SW 1271 (cell line): ENCODE measurements around the gene CTNNBL1.

Source experiments
- DNase-seq, 2 experiments: peaks; one replicate each; lab custom pipeline; 2025; lab: John Stamatoyannopoulos, UW

Gene CTNNBL1

GRCh38 chr20:37878835-37879599, 185.2 kb downstream of the CTNNBL1 start:
- no peak for DNase-seq

DNA sequence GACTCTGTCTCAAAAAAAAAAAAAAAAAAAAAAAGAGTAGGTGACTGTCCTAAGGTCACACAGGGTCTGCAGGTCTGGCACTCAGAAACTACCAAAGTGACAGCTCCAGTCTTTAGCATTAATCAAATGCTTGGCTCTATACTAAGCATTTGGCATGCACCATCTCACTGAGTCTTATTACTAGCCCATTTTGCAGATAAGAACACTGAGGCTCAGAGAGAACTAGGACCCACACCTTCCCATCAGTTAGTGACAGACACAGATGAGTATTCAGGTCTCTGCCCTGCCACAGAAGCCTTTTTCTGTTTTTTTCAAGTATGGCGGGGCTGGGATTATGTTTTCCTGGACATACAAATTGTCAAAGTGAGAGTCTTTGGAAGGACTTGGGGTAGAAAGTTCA, 186.0 kb downstream of the CTNNBL1 start:
- no peak for DNase-seq

- DNase-seq: no peak
Measured at GRCh38 chr20:37880726-37881591, 187.1 kb downstream of the CTNNBL1 start.

GRCh38 chr20:37881601-37882343, 187.9 kb downstream of the CTNNBL1 start:
- no peak for DNase-seq

DNA sequence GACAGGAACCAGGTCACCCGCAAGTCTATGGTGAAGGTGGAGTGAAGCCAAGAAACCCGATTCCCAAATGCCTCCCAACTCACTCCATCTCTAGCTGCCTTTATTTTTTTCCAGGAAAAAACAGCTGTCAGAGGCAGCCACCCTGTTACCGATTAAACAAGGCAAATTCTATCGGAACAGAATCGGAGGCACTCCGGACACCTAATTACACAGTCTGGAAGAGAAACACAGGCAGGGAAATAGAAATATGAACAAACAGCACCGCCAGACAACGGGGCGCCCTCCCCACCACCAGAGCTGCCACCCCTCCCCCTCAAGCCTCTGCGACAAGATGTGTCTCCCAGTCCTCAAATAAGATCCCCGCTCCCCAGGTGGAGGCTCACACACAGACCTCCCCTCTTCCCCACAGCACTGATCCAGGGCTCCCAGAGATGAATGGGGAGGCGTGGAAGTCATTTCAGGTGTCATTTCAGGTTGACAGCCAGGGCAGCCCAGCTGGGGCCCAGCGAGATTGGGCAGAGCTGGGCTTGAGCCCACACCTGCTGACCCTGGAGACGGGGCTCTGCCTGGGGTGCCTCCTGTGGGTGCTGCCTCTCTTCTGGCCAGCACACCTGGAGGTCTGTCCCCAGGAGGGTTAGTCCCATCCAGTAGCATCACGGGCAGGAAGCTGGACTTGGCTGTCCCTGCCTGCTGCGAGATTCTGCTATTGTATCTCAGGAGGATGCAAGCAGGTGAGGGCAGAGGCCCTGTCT, 189.3 kb downstream of the CTNNBL1 start:
- no peak for DNase-seq

- DNase-seq: no peak
Measured at GRCh38 chr20:37885042-37885441, 191.2 kb downstream of the CTNNBL1 start.

DNA sequence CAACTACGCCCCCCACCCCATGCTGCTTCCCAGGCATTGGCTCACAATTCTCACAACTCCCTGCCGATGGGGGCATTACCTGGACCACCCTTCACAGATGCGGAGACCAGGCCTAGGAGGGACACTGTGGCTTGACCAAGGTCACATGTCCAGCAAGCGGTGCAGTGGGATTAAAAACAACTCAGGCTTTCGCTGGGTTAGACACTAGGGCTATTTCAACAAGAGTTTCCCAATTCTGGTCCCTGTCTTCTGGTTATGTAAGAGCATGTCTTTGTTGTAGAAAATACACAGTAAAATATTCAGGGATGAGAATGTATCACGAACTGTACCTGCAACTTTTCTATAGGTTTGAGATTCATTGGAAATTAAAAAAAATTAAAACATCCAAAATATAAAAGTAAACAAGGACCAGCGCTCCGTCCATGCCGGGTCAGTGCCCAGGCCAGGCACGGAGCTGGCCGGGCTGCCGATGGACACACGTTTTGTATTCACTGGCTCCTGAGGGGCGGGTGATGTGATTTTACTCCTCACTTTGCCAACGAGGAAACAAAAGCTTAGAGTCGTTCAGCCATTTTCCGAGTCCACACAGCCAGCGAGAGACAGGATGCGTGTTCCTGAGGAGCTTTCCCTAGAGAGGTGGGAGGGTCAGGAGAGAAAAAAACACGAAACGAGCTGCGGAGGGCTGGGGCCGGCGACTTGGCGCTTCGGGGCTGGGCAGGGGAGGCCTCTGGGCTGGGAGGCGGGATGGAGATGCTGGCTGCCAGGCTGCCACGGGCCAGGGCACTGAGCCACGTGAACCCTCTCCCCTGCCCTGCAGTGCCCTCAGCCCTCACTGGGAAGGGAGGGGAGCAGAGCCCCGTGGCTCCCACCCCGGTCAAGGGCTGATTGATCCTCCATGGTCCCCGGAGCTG, 192.0 kb downstream of the CTNNBL1 start:
- DNase-seq: no peak

GRCh38 chr20:37886851-37887297, 193.0 kb downstream of the CTNNBL1 start:
- no peak for DNase-seq

GRCh38 chr20:37888641-37889040, 194.8 kb downstream of the CTNNBL1 start:
- DNase-seq: no peak

DNA sequence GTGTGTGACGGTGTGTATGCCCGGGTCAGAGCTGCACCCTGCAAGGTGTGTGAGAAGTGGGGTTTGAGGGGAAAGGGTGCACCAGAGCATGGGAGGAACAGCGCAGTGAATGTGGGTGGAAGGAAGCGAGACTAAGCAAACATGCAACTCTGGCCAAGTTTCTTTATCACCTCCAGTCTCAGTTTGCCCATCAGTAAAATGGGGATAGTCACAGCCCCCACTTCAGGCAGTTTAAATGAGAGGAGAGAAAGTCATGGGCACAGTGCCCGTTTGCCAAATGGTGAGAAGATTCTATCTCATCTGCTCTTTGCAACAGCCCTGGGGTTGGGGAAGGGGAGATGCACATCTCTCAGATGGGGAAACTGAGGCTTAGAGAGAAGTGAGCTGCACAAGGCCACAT, 196.3 kb downstream of the CTNNBL1 start:
- no peak for DNase-seq

- no peak for DNase-seq
Measured at GRCh38 chr20:37890643-37891042, 196.8 kb downstream of the CTNNBL1 start.

GRCh38 chr20:37892001-37892400, 198.2 kb downstream of the CTNNBL1 start:
- no peak for DNase-seq

- DNase-seq: no peak
Measured at GRCh38 chr20:37893566-37894241, 199.9 kb downstream of the CTNNBL1 start.

DNA sequence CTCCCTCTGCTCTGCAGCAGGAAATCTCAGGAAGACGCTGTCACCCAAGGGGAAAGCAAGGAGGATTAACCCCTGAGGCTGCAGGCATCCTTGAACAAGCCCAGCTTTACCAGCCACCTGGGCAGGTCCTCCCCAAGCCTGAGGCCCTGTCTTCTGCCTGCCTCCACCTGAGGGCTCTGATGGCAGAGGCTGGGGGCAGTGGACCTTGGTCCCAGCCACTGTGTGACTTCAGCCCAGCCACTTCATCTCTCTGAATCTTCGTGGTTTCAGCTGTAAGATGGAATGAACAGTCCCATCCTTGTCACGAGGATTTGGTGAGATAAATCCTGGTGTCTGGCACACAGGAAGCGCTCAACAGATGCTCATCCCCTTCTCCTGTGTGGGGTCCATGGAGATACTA, 200.6 kb downstream of the CTNNBL1 start:
- no peak for DNase-seq

DNA sequence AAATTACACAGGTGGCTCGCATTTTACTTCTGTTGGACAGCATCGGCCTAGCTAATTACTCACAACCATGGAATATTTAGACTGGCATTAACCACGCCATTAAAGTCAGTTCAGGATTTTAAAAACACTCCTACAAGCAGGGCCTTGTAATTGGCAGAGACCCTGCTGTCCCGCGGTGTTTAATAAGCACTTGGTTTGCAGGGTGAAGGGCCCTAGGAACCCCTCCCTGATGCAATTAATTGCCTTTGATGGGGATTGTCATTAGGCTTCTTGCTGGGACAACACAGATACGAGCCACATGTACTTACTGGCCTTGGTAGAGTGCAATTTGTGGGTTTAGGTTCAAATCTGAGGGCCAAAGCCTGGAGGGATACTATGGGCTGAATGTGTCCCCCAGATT, 201.3 kb downstream of the CTNNBL1 start:
- no peak for DNase-seq

GRCh38 chr20:37896932-37897548, 203.2 kb downstream of the CTNNBL1 start:
- no peak for DNase-seq

DNA sequence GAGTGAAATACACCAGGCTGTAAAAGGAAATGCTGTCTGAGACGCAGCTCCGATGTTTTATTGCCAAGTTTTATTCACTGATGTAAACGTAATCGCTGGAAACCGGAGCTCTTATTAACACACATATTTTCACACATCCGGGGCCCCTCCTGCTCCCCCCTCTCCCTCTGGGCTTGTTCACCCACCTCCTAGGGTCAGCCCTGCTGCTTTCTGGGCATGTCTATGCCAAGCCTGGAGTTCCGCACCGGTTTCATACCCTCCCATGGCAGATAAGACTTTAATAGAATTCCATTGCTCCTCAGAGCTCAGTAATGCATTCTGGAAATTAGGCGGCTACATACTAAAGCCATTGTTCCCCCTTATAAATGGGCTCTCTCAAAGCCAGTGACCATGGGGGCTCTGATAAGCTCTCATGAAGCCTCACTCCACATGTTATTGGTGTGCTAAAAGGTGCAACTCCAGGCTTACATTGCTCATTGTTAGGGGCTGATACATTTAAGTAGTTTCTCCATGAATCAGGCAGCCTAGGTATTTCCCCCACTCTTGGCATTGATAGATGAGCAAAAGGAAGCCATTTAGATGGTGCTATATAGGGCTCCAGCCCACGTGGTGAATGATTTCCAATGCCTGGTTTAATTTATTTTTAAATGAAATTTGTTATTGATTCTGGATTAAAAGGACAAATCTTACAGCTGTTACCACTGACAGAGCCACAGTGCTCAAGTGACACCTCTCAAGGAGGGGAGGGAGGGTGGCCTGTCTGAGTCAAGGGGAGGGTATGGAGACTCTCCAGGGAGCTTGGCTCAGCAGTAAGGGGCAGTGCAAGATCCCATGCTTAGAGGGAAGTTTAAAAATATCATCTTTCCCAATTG, 204.6 kb downstream of the CTNNBL1 start:
- DNase-seq: no peak
